K562 (cell line): Measurements from ENCODE around the gene MYMX. TPM values are rescaled to one million over a fixed set of nuclear protein-coding genes. Genes with fewer than 3 reads are reported as not detected.

ENCODE experiments used
- EWSR1 ChIP-seq: fragments of 450-650 bp; IDR thresholded peaks from 2 replicates; pipeline ENCODE4 v1.6.1; 2018; ENCODE audit warnings: borderline replicate concordance, mild to moderate bottlenecking, low read depth, moderate library complexity; ENCODE audit not compliant: partially characterized antibody
- FOXK1 ChIP-seq: sonication (generic); formaldehyde crosslinking; IDR thresholded peaks from 2 replicates; pipeline ENCODE4 v1.8.0; 2022; ENCODE audit warnings: missing genetic modification reagents, mild to moderate bottlenecking, borderline replicate concordance
- GATAD2A ChIP-seq: fragments of 450-650 bp; IDR thresholded peaks from 2 replicates; pipeline ENCODE4 v1.6.1; 2017
- JUN ChIP-seq, 2 experiments: sonication (generic) in 1 of 2; formaldehyde crosslinking in 1 of 2; IDR thresholded peaks; 2 replicates each; pipeline versions ENCODE4 v1.6.1 to v1.8.0; 2012 to 2022; ENCODE audit warnings: borderline replicate concordance in 2 of 2, mild to moderate bottlenecking in 2 of 2, improper control_type of control experiment in 1 of 2, low read depth in 1 of 2, low read length in 1 of 2, missing genetic modification reagents in 1 of 2
- MGA ChIP-seq: fragments of 450-650 bp; IDR thresholded peaks from 2 replicates; pipeline ENCODE4 v1.6.1; 2016; ENCODE audit warnings: mild to moderate bottlenecking, moderate library complexity
- MTA3 ChIP-seq: fragments of 450-650 bp; formaldehyde crosslinking; IDR thresholded peaks from 2 replicates; pipeline ENCODE4 v1.6.1; 2017; ENCODE audit warnings: mild to moderate bottlenecking, borderline replicate concordance
- VEZF1 ChIP-seq: fragments of 200-800 bp; sonication (Bioruptor generic); IDR thresholded peaks from 2 replicates; pipeline ENCODE4 v1.6.1; 2017; ENCODE audit warnings: missing genetic modification characterization, missing compliant biosample characterization
- ZFP30 ChIP-seq: fragments of 250-450 bp; sonication (Bioruptor Pico); IDR thresholded peaks from 2 replicates; pipeline ENCODE4 v1.8.0; 2022; ENCODE audit warnings: moderate library complexity, mild to moderate bottlenecking, inconsistent platforms, borderline replicate concordance
- ZFP36 ChIP-seq: fragments of 150-350 bp; IDR thresholded peaks from 2 replicates; pipeline ENCODE4 v1.6.1; 2018; ENCODE audit warnings: low read length, low read depth; ENCODE audit not compliant: partially characterized antibody
- polyA plus RNA-seq, 8 experiments: library from polyadenylated mRNA; depleted of rRNA in 4 of 8; stranded (reverse) in 5 of 8; unstranded in 3 of 8; fragments of >200 nt; fragmentation: Nextera tagmentation in 2 of 8; fragmentation: Illumina TruSeq in 1 of 8; extraction: Ambion mirVana in 2 of 8; extraction: Trizol in 1 of 8; gene quantifications; 2 replicates each; pipeline versions ENCODE4 v1.2.1 to v1.2.3, GENCODE V29; 2011 to 2014; ENCODE audit warnings: inconsistent platforms in 1 of 8, missing spikeins in 1 of 8
- total RNA-seq, 7 experiments: library from RNA; depleted of rRNA in 6 of 7; stranded (reverse); fragments of >200 nt in 6 of 7; fragmentation: Illumina TruSeq in 2 of 7; extraction: Trizol in 2 of 7; gene quantifications; 2 replicates each; pipeline versions ENCODE4 v1.2.1 to v1.2.3, GENCODE V29; 2011 to 2021; ENCODE audit warnings: low replicate concordance in 1 of 7

MYMX gene
- total and polyA plus RNA-seq, 9 of the 15 experiments (the other 6 are each of a cell fraction or from before 2014, with no cell fraction given), result 0.12 TPM; not detected in 8

GRCh38 chr6:44172731-44173500, 43.8 kb upstream of the MYMX start (continued):
- TF ChIP-seq MGA, result no peak
- no peak for TF ChIP-seq ZFP30
- TF ChIP-seq ZFP36, result peak; percentile 6
- 0 out of 2 replicates have a peak, but pooled peaks have one; percentile 44 for TF ChIP-seq JUN (IDR thresholded peaks at IDR 0.05; ENCODE audit: borderline replicate concordance, low read depth, low read length)
- no peak for TF ChIP-seq JUN (CRISPR knock-in tag; IDR thresholded peaks at IDR 0.05; ENCODE audit: borderline replicate concordance)
- TF ChIP-seq FOXK1, result no peak
- TF ChIP-seq VEZF1 (CRISPR knock-in tag), result peak; percentile 76
- peak; percentile 52; the same call in 1 of the 2 replicates for TF ChIP-seq MTA3
- peak; percentile 62; the same call in 1 of the 2 replicates for TF ChIP-seq GATAD2A
- TF ChIP-seq EWSR1, result no peak
